A172 (cell line): ENCODE data around the gene SNRNP40. TPM values are rescaled to one million over a fixed set of nuclear protein-coding genes. Genes with fewer than 3 reads are reported as not detected.
"Not testable (repeated sequence)": the region's sequence is repeated elsewhere in the genome, so short reads cannot be mapped to it uniquely, and the experiment has no call there.

Experiments
- DNase-seq: peaks from one replicate; pipeline ENCODE4 v3.0.0-alpha.2; 2015; ENCODE audit warnings: low spot score
- total RNA-seq: library from RNA; depleted of rRNA; stranded (reverse); fragments of >200 nt; shearing (Covaris generic); gene quantifications from 2 replicates; pipeline ENCODE4 v1.2.3, GENCODE V29; 2014

The SNRNP40 gene
- total RNA-seq, 1 experiment from 2014 or later = 88.1 TPM

- not testable (repeated sequence) for DNase-seq
Measured at GRCh38 chr1:31287791-31288190, 8.8 kb downstream of the SNRNP40 start.

- DNase-seq = not testable (repeated sequence)
Measured at GRCh38 chr1:31282426-31282825, 14.2 kb downstream of the SNRNP40 start.

GRCh38 chr1:31273619-31274018 lies 23.0 kb downstream of the SNRNP40 start:
- DNase-seq = no peak

GRCh38 chr1:31272369-31272768 lies 24.2 kb downstream of the SNRNP40 start:
- no peak for DNase-seq

GRCh38 chr1:31266547-31266946 lies 30.0 kb downstream of the SNRNP40 start:
- no peak for DNase-seq

- DNase-seq = no peak
Measured at GRCh38 chr1:31264790-31265386, 31.7 kb downstream of the SNRNP40 start.

GRCh38 chr1:31263408-31263807 lies 33.2 kb downstream of the SNRNP40 start:
- no peak for DNase-seq

- not testable (repeated sequence) for DNase-seq
Measured at GRCh38 chr1:31262393-31262792, 34.2 kb downstream of the SNRNP40 start.

GRCh38 chr1:31261916-31262315 lies 34.7 kb downstream of the SNRNP40 start:
- no peak for DNase-seq

- peak; percentile 2 for DNase-seq
Measured at GRCh38 chr1:31259746-31260145, 36.8 kb downstream of the SNRNP40 start.

GRCh38 chr1:31258581-31258980 lies 38.0 kb downstream of the SNRNP40 start:
- no peak for DNase-seq

- DNase-seq = no peak
Measured at GRCh38 chr1:31257213-31257612, 39.4 kb downstream of the SNRNP40 start.

- DNase-seq = no peak
Measured at GRCh38 chr1:31249854-31250253, 46.7 kb downstream of the SNRNP40 start.

GRCh38 chr1:31248276-31248675 lies 48.3 kb downstream of the SNRNP40 start:
- DNase-seq = no peak

GRCh38 chr1:31244326-31244725 lies 52.3 kb downstream of the SNRNP40 start:
- DNase-seq = no peak

- DNase-seq = peak; percentile 11
Measured at GRCh38 chr1:31243501-31244286, 52.9 kb downstream of the SNRNP40 start.

GRCh38 chr1:31241321-31241720 lies 55.3 kb downstream of the SNRNP40 start:
- DNase-seq = no peak

GRCh38 chr1:31239653-31240241 lies 56.8 kb downstream of the SNRNP40 start, which contains the start of gene NKAIN1:
NKAIN1 (minus strand) TSS chr1:31239887; CDS start chr1:31239547, 340 bp downstream.
- DNase-seq = no peak

GRCh38 chr1:31238986-31239613 lies 57.5 kb downstream of the SNRNP40 start:
- DNase-seq = no peak

GRCh38 chr1:31238612-31238985 lies 58.0 kb downstream of the SNRNP40 start:
- DNase-seq = no peak

- no peak for DNase-seq
Measured at GRCh38 chr1:31234870-31235269, 61.7 kb downstream of the SNRNP40 start.

- no peak for DNase-seq
Measured at GRCh38 chr1:31234123-31234708, 62.4 kb downstream of the SNRNP40 start.
